Smooth muscle cell (in vitro differentiated cells): ENCODE measurements around the gene CDKN2D. TPM values are rescaled to one million over a fixed set of nuclear protein-coding genes. Genes with fewer than 3 reads are reported as not detected.
A peak's percentile ranks its signal among the peaks of the same experiment; 100 is the strongest.
"Not testable (repeated sequence)": the region's sequence is repeated elsewhere in the genome, so short reads cannot be mapped to it uniquely, and the experiment has no call there.

Experiments used
- DNase-seq: peaks from one replicate; lab custom pipeline; 2025; ENCODE audit not compliant: unreplicated experiment; lab: John Stamatoyannopoulos, UW
- H2AFZ ChIP-seq: fragments of 200-600 bp; sonication (generic); 2 replicates; pipeline ENCODE4 v1.6.0; 2016; ENCODE audit warnings: antibody characterized with exemption, low read depth, mild to moderate bottlenecking
- H3F3A ChIP-seq: fragments of 200-600 bp; sonication (generic); 2 replicates; pipeline ENCODE4 v1.6.0; 2017; ENCODE audit warnings: antibody characterized with exemption, low read depth
- H3K27ac ChIP-seq: fragments of 200-600 bp; sonication (generic); 2 replicates; pipeline ENCODE4 v1.5.1; 2016; ENCODE audit warnings: low read depth, mild to moderate bottlenecking
- H3K27me3 ChIP-seq: fragments of 200-600 bp; sonication (generic); 2 replicates; pipeline ENCODE4 v1.6.1; 2016; ENCODE audit warnings: low read depth, mild to moderate bottlenecking
- H3K36me3 ChIP-seq: fragments of 200-600 bp; sonication (generic); 2 replicates; pipeline ENCODE4 v1.5.1; 2016; ENCODE audit warnings: low read depth
- H3K4me1 ChIP-seq: fragments of 200-600 bp; sonication (generic); 2 replicates; pipeline ENCODE4 v1.5.1; 2016; ENCODE audit warnings: low read depth
- H3K4me2 ChIP-seq: fragments of 200-600 bp; sonication (generic); 2 replicates; pipeline ENCODE4 v1.6.0; 2016; ENCODE audit warnings: mild to moderate bottlenecking
- H3K4me3 ChIP-seq: fragments of 200-600 bp; sonication (generic); 2 replicates; pipeline ENCODE4 v1.5.1; 2016; ENCODE audit warnings: mild to moderate bottlenecking
- H3K79me2 ChIP-seq: fragments of 200-600 bp; sonication (generic); 2 replicates; pipeline ENCODE4 v1.6.0; 2016; ENCODE audit warnings: low read depth, mild to moderate bottlenecking
- H3K9ac ChIP-seq: fragments of 200-600 bp; sonication (generic); 2 replicates; pipeline ENCODE4 v1.6.0; 2016; ENCODE audit warnings: low read depth
- H3K9me3 ChIP-seq: fragments of 200-600 bp; sonication (generic); replicated peaks from 2 replicates; pipeline ENCODE4 v1.5.1; 2016; ENCODE audit warnings: low read depth
- H4K20me1 ChIP-seq: fragments of 200-600 bp; sonication (generic); 2 replicates; pipeline ENCODE4 v1.6.0; 2016; ENCODE audit warnings: low read depth
- CTCF ChIP-seq: fragments of 200-600 bp; sonication (generic); IDR thresholded peaks from 2 replicates; pipeline ENCODE4 v1.5.1; 2017; ENCODE audit warnings: borderline replicate concordance, mild to moderate bottlenecking, antibody characterized with exemption; ENCODE audit not compliant: insufficient read depth, poor library complexity, severe bottlenecking
- WGBS: methylation state at CpG from one replicate; pipeline ENCODE4 v1.1.7; 2016; ENCODE audit warnings: low lambda C conversion rate; 5-methylcytosine and 5-hydroxymethylcytosine counted together
- polyA plus RNA-seq: library from polyadenylated mRNA; unstranded; fragments of >200 nt; fragmentation: Nextera tagmentation; extraction: Ambion mirVana; gene quantifications from 2 replicates; pipeline ENCODE4 v1.2.1, GENCODE V29; 2016
- total RNA-seq: library from RNA; depleted of rRNA; stranded (reverse); fragments of >200 nt; gene quantifications from 2 replicates; pipeline ENCODE4 v1.2.3, GENCODE V29; 2014

Gene CDKN2D
- total and polyA plus RNA-seq, 2 experiments from 2014 or later: 5.4 to 25.3 TPM

GRCh38 chr19:10544242-10544752, 24.5 kb downstream of the CDKN2D start:
- H3K9ac ChIP-seq: peak overlapping the region; percentile 87
- peaks cover 35% of the 10 kb centered on the region for H3K79me2 ChIP-seq
- 34% methylated on average over 17 of the region's 22 CpGs for WGBS
- H3K4me2 ChIP-seq: peak overlapping the region; percentile 83
- DNase-seq: no peak
- no peak overlapping the region for H3K27ac ChIP-seq
- TF ChIP-seq CTCF: no peak
- peak overlapping the region; percentile 87 for H2AFZ ChIP-seq
- no peaks in the 10 kb centered on the region for H3K27me3 ChIP-seq
- peak overlapping the region; percentile 96 for H3K4me3 ChIP-seq
- H3K4me1 ChIP-seq: peaks cover 6% of the 10 kb centered on the region
- H3K9me3 ChIP-seq: no peaks in the 10 kb centered on the region
- H3K36me3 ChIP-seq: no peaks in the 10 kb centered on the region
- peaks cover 9% of the 10 kb centered on the region for H4K20me1 ChIP-seq
- H3F3A ChIP-seq: no peaks in the 10 kb centered on the region

DNA sequence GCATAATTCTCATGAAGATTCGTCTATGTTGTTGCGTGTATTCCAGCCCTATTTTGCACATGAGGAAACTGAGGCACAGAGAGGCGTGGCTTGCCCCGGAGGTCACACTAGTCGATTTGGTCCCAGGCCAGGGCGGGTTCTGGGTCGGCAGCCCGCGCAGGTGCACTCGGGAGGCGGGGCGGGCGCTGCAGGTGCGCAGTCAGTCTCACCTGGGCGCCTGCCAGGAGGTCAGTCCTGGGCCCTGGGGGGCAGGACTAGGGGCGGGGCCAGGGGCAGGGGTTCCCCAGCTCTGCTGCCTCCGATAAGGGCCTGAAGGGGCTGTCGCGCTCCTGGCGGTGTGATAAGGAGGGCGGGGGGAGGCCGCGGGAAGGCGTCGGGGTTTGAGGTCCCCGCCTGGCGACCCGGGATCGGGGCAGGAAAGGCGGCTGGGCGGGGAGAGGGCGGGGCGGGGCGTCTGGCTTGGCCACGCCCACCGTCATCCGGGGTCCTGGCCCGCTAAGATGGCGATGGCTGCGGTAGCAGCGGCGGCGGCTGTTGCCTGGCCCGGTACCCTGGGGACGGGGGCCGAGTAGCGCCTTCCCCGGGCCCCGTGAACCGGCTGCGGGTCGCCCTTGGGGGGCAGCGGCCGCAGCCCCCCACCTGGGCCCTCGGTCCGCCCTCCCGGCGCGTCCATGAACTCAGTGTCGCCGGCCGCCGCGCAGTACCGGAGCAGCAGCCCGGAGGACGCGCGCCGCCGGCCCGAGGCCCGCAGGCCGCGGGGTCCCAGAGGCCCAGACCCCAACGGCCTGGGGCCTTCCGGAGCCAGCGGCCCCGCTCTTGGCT, 25.1 kb downstream of the CDKN2D start, which contains the start of gene ATG4D:
ATG4D (plus strand) TSS at position 485 of the 822 bp plus-strand sequence; CDS start at position 672, 187 bp downstream.
- Histone ChIP-seq H3K27me3 (no peaks in the 10 kb centered on the region), H3K9ac (peak within 1 kb of the TSS; percentile 87), H4K20me1 (peaks cover 6% of the 10 kb centered on the region), H2AFZ (peak within 1 kb of the TSS; percentile 87), H3K9me3 (no peaks in the 10 kb centered on the region), H3K36me3 (no peaks in the 10 kb centered on the region), H3K79me2 (peaks cover 35% of the 10 kb centered on the region), H3F3A (no peaks in the 10 kb centered on the region), H3K4me3 (peak within 1 kb of the TSS; percentile 96), H3K4me1 (peaks cover 6% of the 10 kb centered on the region), H3K27ac (no peak within 1 kb of the TSS), H3K4me2 (peak within 1 kb of the TSS; percentile 83)
- no peak for TF ChIP-seq CTCF
- peak; percentile 48 for DNase-seq
- 2% methylated on average over 58 of the region's 79 CpGs for WGBS

GRCh38 chr19:10543059-10543419, 25.7 kb downstream of the CDKN2D start:
- Histone ChIP-seq H3K4me3 (peak overlapping the region; percentile 96), H3K9ac (no peak overlapping the region), H3K4me2 (peak overlapping the region; percentile 83), H3K9me3 (no peaks in the 10 kb centered on the region), H3K27ac (no peak overlapping the region), H2AFZ (no peak overlapping the region), H4K20me1 (peaks cover under 1% of the 10 kb centered on the region), H3F3A (no peaks in the 10 kb centered on the region), H3K27me3 (no peaks in the 10 kb centered on the region), H3K79me2 (peaks cover 35% of the 10 kb centered on the region), H3K36me3 (no peaks in the 10 kb centered on the region), H3K4me1 (peaks cover 6% of the 10 kb centered on the region)
- 82% methylated on average over 8 of the region's 8 CpGs for WGBS
- no peak for TF ChIP-seq CTCF
- DNase-seq: no peak

DNA sequence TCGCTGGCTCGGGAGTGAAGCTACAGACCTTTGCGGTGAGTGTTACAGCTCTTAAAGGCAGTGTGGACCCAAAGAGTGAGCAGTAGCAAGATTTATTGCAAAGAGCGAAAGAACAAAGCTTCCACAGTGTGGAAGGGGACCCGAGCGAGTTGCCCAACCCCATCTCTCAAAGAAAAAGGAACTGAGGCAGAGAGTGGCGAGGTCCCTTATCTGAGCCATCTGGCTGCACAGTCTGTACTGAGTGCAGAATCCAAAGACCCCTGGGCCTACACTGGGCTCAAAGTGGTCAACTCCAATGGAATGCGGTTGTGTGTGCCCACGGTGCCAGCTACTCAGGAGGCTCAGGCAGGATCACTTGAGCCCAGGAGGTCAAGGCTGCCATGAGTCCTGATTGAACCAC, 29.8 kb downstream of the CDKN2D start:
- not testable (repeated sequence) for DNase-seq, H3K27me3 ChIP-seq, H4K20me1 ChIP-seq, H3K9me3 ChIP-seq, H3K79me2 ChIP-seq, H3K36me3 ChIP-seq, H3K27ac ChIP-seq, H3K4me2 ChIP-seq, H3F3A ChIP-seq, H3K9ac ChIP-seq, H3K4me1 ChIP-seq, H3K4me3 ChIP-seq, H2AFZ ChIP-seq
- WGBS: 93% methylated on average over 7 of the region's 9 CpGs
